GM19099 (cell line): ENCODE measurements around the gene CCDC33.

ENCODE experiments used
- POLR2A ChIP-seq: IDR thresholded peaks from 3 replicates; pipeline ENCODE4 v1.6.1; 2011; ENCODE audit warnings: low read depth; ENCODE audit not compliant: insufficient read length; ENCODE audit errors: extremely low read depth

The CCDC33 gene

DNA sequence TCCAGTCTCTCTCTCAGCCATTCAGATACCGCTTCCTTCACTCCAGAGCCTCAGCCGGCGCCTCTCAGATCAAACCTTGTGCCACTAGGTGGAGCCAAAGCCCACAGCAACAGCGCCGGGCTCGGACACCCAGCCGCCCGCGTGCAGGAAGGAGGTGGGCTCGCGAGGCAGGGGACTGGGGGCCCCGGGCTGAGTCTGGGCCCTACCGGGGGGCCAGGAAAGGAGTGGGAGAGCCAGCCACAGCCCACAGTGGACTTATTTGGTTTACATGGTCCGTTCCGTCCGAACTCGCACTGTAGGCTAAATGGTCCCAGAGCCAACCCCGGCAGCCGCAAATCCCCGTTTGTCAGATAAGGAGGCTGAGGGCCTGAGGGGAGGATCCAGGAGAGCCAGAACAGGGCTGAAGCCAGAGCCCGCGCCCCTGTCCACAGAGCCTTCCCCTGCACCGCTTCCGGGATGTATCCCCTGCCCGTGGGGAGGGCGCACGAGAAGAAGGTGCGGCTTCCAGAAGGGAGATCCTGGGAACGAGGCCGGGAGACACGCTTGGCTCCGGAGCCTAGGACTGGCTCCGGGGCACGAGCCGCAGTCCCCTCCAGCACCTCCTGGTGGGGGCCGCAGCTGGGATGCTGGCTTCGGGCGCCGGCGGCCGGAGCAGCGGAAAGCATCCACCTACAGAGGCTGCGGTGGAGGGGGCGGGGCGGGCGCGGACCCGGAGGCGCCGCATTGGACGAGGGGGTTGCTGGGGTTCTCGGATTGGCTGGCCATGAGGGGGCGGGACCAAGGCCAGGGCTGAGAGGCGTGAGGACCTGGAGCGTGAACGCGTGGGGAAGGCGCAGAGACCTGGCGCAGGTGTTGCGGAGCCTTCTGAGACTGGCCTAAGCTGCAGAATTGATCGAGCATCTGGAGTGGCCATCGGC is 137.9 kb downstream of the CCDC33 start:
- TF ChIP-seq POLR2A: no peak

GRCh38 chr15:74374648-74375302 is 138.6 kb downstream of the CCDC33 start:
- TF ChIP-seq POLR2A: no peak

DNA sequence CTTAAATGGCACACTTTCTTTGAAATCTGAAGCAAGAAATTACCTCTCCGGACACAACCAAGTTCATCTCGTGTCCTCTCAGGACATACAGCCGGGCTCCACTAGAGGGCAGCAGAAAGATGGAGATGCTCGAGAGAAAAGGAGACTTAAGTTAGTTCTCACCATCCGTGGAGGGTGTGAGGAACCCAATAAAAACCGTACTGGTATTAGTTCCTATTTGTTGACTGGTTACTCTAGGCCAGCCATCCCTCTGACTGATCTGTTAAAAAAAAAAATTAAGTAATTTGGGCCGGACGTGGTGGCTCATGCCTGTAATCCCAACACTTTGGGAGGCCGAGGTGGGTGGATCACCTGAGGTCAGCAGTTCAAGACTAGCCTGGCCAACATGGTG is 139.2 kb downstream of the CCDC33 start:
- no peak for TF ChIP-seq POLR2A

DNA sequence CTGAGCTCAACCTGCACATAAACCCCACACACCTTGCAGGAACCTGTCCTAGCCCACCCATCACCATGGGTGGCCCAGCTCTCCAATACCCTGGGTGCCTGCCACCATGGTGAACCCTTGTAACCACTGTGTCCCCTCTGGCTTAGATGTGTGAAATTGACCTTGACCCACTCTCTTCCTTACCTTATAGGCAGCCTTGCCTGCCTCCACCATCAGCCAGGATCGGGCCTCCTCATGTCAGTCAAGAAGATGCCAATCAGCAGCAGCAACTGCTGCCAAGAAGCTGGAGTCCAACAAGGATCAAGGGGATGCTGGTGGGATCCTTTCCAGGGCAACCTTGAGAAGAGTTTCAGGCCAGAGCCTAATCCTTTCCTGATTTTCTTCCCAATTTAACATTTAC is 140.1 kb downstream of the CCDC33 start:
- no peak for TF ChIP-seq POLR2A

DNA sequence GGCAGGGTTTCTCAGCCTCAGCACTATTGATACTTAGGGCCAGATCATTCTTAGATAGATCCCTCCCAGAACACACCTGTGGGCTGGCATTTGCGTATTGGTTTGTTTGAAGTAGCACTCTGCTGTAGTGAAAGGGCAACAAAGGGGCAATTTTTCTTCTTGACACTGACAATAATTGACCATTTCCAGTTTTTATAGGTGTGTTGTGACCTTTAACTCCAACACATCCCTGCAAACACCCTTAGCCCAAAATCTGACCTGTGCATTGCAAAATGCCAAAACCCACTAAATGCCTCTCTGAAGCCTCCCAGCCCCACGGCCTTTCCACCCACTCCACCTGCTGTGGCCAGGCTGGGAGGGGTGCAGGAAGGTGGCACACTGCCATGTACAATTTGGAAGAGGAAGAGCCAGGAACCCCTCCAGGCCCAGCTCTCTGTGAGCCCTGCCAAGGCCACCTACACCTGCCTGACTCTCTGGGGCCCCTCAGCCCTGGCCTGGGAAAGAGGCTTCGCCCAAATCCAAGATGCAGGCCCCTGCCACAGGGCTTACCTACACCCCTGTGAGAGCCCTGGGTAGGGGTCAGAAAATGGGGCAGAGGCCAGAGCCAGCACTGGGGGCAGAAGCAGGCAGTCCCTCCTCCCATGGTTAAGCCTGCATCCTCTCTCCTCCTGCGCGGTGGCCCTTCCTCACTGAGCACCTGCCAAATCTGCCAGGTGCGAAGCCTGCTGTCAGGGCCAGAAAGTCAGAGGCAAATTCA is 140.9 kb downstream of the CCDC33 start:
- no peak for TF ChIP-seq POLR2A

- TF ChIP-seq POLR2A: no peak
These were observed 142.0 kb downstream of the CCDC33 start for GRCh38 chr15:74377831-74378766.

GRCh38 chr15:74378848-74379247 is 142.7 kb downstream of the CCDC33 start:
- no peak for TF ChIP-seq POLR2A

GRCh38 chr15:74380361-74381189 is 144.4 kb downstream of the CCDC33 start:
- no peak for TF ChIP-seq POLR2A

DNA sequence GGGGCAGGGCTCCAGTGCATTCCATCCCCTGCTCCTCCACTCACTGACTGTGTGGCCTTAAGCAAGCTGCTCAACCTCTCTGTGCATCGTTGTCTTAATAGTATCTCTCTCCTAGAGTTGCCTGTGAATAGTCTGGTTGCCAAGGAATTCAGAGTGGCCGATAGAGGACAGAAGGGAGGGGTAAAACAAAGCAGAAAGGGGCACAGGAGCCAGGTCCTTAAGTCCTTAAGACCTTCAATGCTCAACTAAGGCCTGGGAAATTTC is 145.0 kb downstream of the CCDC33 start:
- no peak for TF ChIP-seq POLR2A

GRCh38 chr15:74381481-74381880 is 145.4 kb downstream of the CCDC33 start:
- no peak for TF ChIP-seq POLR2A

DNA sequence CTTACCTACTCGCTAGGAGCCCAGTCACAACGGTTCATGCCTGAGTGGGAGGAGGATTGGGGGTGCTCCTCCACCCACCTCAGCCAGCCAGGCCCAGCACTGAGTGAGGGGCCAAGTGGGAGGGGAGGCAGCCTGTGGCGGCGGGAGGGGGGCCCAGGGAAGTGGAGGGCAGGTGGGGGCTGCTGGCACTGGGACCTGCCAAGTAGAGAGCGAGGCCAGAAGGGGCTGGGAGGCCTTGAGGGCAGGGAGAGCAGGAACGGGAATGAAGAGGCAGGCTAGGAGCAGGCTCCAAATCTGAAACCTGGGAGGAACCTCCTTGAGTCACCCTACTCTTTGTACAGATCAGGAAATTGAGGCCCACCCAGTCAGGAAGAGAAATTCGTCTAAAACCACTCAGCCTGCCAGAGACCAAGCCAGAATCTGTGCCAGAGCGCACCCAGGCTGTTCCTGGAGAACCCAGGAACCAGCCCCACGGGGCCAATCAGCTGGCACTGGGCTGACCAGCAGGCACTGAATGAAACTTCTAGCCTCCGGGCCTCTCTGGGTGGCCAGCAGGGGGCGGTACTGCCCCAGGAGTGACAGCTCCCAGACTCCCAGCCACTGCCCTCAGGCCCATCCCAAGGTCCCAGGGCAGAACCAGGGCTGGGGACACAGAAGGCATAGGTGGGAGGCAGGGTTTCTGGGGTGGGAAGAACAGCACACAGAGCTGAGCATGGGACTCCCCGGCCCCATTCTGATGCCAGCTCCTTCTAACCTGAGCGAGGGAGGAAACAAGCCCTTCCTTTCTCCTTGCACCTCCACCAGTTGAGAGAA is 146.1 kb downstream of the CCDC33 start:
- TF ChIP-seq POLR2A: peak; percentile 14

- TF ChIP-seq POLR2A: no peak
These were observed 147.2 kb downstream of the CCDC33 start for GRCh38 chr15:74383286-74383685.

GRCh38 chr15:74383695-74384565 is 147.8 kb downstream of the CCDC33 start:
- peak; percentile 50 for TF ChIP-seq POLR2A

- no peak for TF ChIP-seq POLR2A
These were observed 148.4 kb downstream of the CCDC33 start for GRCh38 chr15:74384566-74384880.
